ENCODE results near the gene PRR19. TPM values are rescaled to one million over a fixed set of nuclear protein-coding genes. Genes with fewer than 3 reads are reported as not detected.

PRR19 gene
- total and polyA plus RNA-seq, 7 experiments from 2014 or later: 0.32 to 0.68 (median 0.44) TPM; not detected in 1

DNA sequence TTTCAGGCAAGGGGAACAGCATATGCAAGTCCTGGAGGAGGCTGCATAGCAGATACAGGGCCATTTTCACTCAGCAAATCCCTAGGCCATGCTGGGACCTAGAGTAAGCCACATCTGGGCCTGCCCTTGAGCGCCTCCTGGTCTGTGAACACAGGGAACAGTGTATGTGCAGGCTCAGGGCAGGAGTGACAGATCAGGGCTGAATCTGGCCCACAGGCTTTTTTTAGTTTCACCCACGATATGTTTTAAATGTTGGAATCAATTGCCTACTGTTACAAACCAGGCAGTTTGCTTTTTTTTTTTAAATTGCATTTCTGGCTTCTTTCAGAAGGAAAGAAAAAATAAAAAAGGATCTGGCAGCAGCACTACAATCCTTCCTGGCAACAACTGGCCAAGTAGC lies 9.7 kb downstream of the PRR19 start:
- no peak overlapping the region for H3K27ac ChIP-seq (ENCODE audit: low read depth, low read length)
- H3K4me3 Mint-ChIP-seq: peak overlapping the region in 1 of 10 donors; percentile 38
- H3K27me3 Mint-ChIP-seq: peaks cover 26 to 44% (median 38%) of the 10 kb centered on the region in 5 donors
- peaks cover 0 to 3% (median 0%) of the 10 kb centered on the region in 11 donors for H3K9me3 Mint-ChIP-seq
- peaks cover 11 to 17% of the 10 kb centered on the region in 2 donors for H3K27me3 ChIP-seq (ENCODE audit: control insufficient read depth in 2 of 2, insufficient read depth in 2 of 2, low read length in 2 of 2)
- ATAC-seq (no peak), DNase-seq (no peak)
- H3K4me3 ChIP-seq (ENCODE audit: low read length): no peak overlapping the region
- intact Hi-C loops (cut with micrococcal nuclease): no loop called here
- ChIA-PET CTCF (interaction anchor here (0.6 kb wide), 1 partner anchor 790 kb away, joined by 4 read pairs; no protein-coding TSS in a partner anchor), POLR2A (no interaction called here)
- no peak overlapping the region for H3K27ac Mint-ChIP-seq
- H3K36me3 ChIP-seq (ENCODE audit: control insufficient read depth in 2 of 3, insufficient read depth in 3 of 3, low read length in 3 of 3): no peaks in the 10 kb centered on the region
- H3K9me3 ChIP-seq (ENCODE audit: control insufficient read depth in 2 of 3, low read length in 3 of 3): no peaks in the 10 kb centered on the region
- H3K4me1 ChIP-seq (ENCODE audit: control insufficient read depth in 2 of 2, insufficient read depth in 2 of 2, low read length in 2 of 2): no peaks in the 10 kb centered on the region
- H3K4me1 Mint-ChIP-seq: peaks cover 0 to 22% (median 13%) of the 10 kb centered on the region in 7 donors
- H3K36me3 Mint-ChIP-seq: no peaks in the 10 kb centered on the region

DNA sequence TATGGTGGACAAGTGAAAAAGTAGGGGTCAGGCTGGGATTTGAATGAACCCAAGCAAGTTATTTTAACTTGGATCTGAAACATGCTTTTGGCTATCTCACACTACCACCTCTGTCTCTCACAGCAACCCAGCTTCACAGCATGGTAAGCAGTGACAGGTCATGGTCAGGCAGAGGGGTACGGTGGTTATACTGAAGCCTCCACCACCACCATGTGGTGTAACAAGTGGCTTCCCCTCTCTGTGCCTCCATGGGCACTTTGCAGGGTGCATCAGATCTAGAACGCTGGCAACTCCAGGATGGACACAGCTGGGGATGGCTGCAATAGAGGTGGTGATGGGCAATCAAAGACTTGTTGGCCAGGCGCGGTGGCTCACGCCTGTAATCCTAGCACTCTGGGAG lies 10.4 kb downstream of the PRR19 start:
- H3K27me3 Mint-ChIP-seq: peaks cover 26 to 49% (median 38%) of the 10 kb centered on the region in 5 donors
- no peak overlapping the region for H3K27ac ChIP-seq (ENCODE audit: low read depth, low read length)
- no peaks in the 10 kb centered on the region for H3K4me1 ChIP-seq (ENCODE audit: control insufficient read depth in 2 of 2, insufficient read depth in 2 of 2, low read length in 2 of 2)
- peak overlapping the region in 9 of 10 donors; percentile 38 to 80 (median 67) for H3K4me3 Mint-ChIP-seq
- peaks cover 0 to 5% (median 0%) of the 10 kb centered on the region in 11 donors for H3K9me3 Mint-ChIP-seq
- ATAC-seq: no peak
- H3K4me1 Mint-ChIP-seq: peaks cover 6 to 30% (median 17%) of the 10 kb centered on the region in 7 donors
- H3K27ac Mint-ChIP-seq: no peak overlapping the region
- no peaks in the 10 kb centered on the region for H3K36me3 ChIP-seq (ENCODE audit: control insufficient read depth in 2 of 3, insufficient read depth in 3 of 3, low read length in 3 of 3)
- H3K27me3 ChIP-seq (ENCODE audit: control insufficient read depth in 2 of 2, insufficient read depth in 2 of 2, low read length in 2 of 2): peaks cover 11 to 17% of the 10 kb centered on the region in 2 donors
- POLR2A ChIA-PET: no interaction called here
- CTCF ChIA-PET: interaction anchor here (0.6 kb wide), 1 partner anchor 791 kb away, joined by 4 read pairs; no protein-coding TSS in a partner anchor
- DNase-seq: no peak
- H3K4me3 ChIP-seq (ENCODE audit: low read length): no peak overlapping the region
- intact Hi-C loops (cut with micrococcal nuclease): no loop called here
- no peaks in the 10 kb centered on the region for H3K36me3 Mint-ChIP-seq
- H3K9me3 ChIP-seq (ENCODE audit: control insufficient read depth in 2 of 3, low read length in 3 of 3): no peaks in the 10 kb centered on the region

DNA sequence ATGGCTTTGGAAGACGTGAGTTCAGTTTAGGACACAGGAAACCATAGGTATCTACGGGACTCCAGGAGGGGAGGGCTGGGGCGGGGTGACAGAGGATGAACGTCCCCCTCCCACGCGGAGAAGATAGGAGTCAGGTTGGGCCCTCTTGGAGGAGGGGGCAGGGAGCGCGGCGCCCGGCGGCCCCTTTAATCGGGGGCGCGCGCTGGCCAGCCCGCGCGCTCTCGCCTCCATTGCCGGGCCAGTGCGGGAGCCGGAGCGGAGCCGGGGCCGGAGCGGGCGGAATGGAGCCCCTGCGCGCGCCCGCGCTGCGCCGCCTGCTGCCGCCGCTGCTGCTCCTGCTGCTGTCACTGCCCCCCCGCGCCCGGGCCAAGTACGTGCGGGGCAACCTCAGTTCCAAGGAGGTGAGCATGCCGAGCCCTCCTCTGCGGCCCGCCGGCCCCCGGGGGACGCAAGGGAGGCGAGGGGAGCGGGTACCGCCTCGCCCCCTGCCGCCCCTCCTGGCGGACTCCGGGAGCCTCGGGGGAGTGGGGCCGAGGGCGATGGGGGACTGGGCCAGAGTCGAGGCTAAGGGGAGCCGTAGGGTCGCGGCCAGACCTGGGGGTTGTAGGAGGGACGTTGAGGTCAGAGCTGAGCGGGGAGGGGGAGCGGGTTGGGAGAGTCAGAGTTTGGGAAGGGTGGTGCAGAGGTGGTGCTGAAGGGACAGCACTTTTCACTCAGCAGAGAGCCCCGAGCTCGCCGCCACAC lies 11.3 kb downstream of the PRR19 start, which contains the start of gene TMEM145:
Gene TMEM145 (plus strand): TSS at position 214 of the 744 bp plus-strand sequence. CDS start 68 bp downstream, at position 282.
- Histone ChIP-seq H3K27me3 (ENCODE audit: control insufficient read depth in 2 of 2, insufficient read depth in 2 of 2, low read length in 2 of 2) (peaks cover 11 to 17% of the 10 kb centered on the region in 2 donors), H3K27ac (ENCODE audit: low read depth, low read length) (no peak within 1 kb of the TSS), H3K4me1 (ENCODE audit: control insufficient read depth in 2 of 2, insufficient read depth in 2 of 2, low read length in 2 of 2) (no peaks in the 10 kb centered on the region), H3K9me3 (ENCODE audit: control insufficient read depth in 2 of 3, low read length in 3 of 3) (no peaks in the 10 kb centered on the region), H3K4me3 (ENCODE audit: low read length) (no peak within 1 kb of the TSS), H3K36me3 (ENCODE audit: control insufficient read depth in 2 of 3, insufficient read depth in 3 of 3, low read length in 3 of 3) (no peaks in the 10 kb centered on the region)
- peak in 7 of 9 donors; percentile 14 to 62 (median 31) for DNase-seq
- Mint-ChIP-seq H3K9me3 (peaks cover 0 to 5% (median 0%) of the 10 kb centered on the region in 11 donors), H3K36me3 (no peaks in the 10 kb centered on the region), H3K4me3 (peak within 1 kb of the TSS; percentile 42 to 80 (median 70)), H3K27me3 (peaks cover 26 to 49% (median 38%) of the 10 kb centered on the region in 5 donors), H3K4me1 (peaks cover 6 to 32% (median 17%) of the 10 kb centered on the region in 7 donors), H3K27ac (no peak within 1 kb of the TSS)
- POLR2A ChIA-PET: no interaction called here
- CTCF ChIA-PET: no interaction called here
- intact Hi-C loops (cut with micrococcal nuclease): loop anchor here in 1 of 2 donors (1.0 kb wide), 1 partner anchor 12 kb away; the partner anchor contains the start of gene MEGF8
- ATAC-seq: peak; percentile 77

DNA sequence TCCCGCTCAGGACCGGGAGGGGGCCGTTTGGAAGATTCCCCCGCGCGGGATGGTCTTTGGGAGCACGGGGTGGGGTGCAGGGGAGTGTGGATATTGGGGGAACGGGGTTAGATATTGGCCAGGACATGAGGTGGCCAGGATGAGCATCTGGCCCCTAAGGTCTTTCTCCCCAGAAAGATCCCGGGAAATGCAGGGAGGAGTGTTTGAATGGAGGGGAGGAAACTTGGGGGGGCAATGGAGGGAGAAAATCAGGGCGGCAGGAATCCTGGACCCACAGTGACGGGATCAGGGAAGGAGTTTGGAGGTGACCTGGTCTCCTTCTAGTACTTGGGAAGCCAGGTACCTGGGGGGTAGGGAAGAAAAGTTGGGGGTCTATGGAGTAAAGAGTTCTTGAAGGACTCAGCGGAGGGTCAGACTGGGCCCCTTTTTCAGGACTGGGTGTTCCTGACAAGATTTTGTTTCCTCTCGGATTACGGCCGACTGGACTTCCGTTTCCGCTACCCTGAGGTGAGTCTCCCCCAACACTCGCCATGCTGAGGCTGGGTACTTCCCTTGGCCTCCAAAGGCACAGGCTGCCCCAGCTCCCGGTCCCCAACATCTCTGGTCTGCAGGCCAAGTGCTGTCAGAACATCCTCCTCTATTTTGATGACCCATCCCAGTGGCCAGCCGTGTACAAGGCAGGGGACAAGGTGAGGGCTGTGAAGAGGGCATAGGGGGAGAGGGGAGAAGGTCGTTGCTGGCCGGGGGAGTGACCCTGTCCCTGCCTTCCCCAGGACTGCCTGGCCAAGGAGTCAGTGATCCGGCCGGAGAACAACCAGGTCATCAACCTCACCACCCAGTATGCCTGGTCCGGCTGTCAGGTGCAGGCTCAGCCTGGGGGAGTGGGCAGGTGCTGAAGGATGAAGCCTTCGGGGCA lies 12.2 kb downstream of the PRR19 start:
- Histone ChIP-seq H3K9me3 (ENCODE audit: control insufficient read depth in 2 of 3, low read length in 3 of 3) (no peaks in the 10 kb centered on the region), H3K4me3 (ENCODE audit: low read length) (no peak overlapping the region), H3K27ac (ENCODE audit: low read depth, low read length) (no peak overlapping the region), H3K36me3 (ENCODE audit: control insufficient read depth in 2 of 3, insufficient read depth in 3 of 3, low read length in 3 of 3) (no peaks in the 10 kb centered on the region), H3K4me1 (ENCODE audit: control insufficient read depth in 2 of 2, insufficient read depth in 2 of 2, low read length in 2 of 2) (no peaks in the 10 kb centered on the region), H3K27me3 (ENCODE audit: control insufficient read depth in 2 of 2, insufficient read depth in 2 of 2, low read length in 2 of 2) (peaks cover 11 to 17% of the 10 kb centered on the region in 2 donors)
- peaks cover 6 to 32% (median 17%) of the 10 kb centered on the region in 7 donors for H3K4me1 Mint-ChIP-seq
- peaks cover 26 to 51% (median 38%) of the 10 kb centered on the region in 5 donors for H3K27me3 Mint-ChIP-seq
- ChIA-PET POLR2A (no interaction called here), CTCF (no interaction called here)
- H3K27ac Mint-ChIP-seq: no peak overlapping the region
- intact Hi-C loops (cut with micrococcal nuclease): loop anchor here in 1 of 2 donors (1.0 kb wide), 1 partner anchor 11 kb away; the partner anchor contains the start of gene MEGF8
- H3K4me3 Mint-ChIP-seq: peak overlapping the region; percentile 42 to 80 (median 66)
- ATAC-seq (no peak), DNase-seq (no peak)
- H3K9me3 Mint-ChIP-seq: peaks cover 0 to 5% (median 0%) of the 10 kb centered on the region in 11 donors
- no peaks in the 10 kb centered on the region for H3K36me3 Mint-ChIP-seq

DNA sequence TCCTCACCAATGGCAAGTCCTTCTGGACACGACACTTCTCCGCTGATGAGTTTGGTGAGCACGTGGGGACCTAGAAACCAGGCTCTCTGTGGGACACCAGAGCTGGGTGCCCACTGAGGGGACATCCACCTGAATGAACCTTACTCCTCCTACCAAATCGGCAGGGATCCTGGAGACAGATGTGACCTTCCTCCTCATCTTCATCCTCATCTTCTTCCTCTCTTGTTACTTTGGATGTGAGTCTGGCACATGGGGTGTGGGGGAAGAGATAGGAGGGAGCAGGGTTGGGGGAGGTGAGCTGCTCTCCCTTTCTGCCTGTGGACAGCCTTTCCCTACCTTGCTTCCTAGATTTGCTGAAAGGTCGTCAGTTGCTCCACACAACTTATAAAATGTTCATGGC lies 13.1 kb downstream of the PRR19 start:
- Mint-ChIP-seq H3K36me3 (no peaks in the 10 kb centered on the region), H3K4me3 (peak overlapping the region in 3 of 10 donors; percentile 9 to 25 (median 13)), H3K4me1 (peaks cover 6 to 32% (median 17%) of the 10 kb centered on the region in 7 donors), H3K27ac (no peak overlapping the region), H3K9me3 (peaks cover 0 to 5% (median 0%) of the 10 kb centered on the region in 11 donors), H3K27me3 (peaks cover 26 to 52% (median 38%) of the 10 kb centered on the region in 5 donors)
- DNase-seq: no peak
- no peak overlapping the region for H3K27ac ChIP-seq (ENCODE audit: low read depth, low read length)
- ChIA-PET CTCF (no interaction called here), POLR2A (no interaction called here)
- no peaks in the 10 kb centered on the region for H3K36me3 ChIP-seq (ENCODE audit: control insufficient read depth in 2 of 3, insufficient read depth in 3 of 3, low read length in 3 of 3)
- no peak for ATAC-seq
- intact Hi-C loops (cut with micrococcal nuclease): no loop called here
- no peaks in the 10 kb centered on the region for H3K4me1 ChIP-seq (ENCODE audit: control insufficient read depth in 2 of 2, insufficient read depth in 2 of 2, low read length in 2 of 2)
- no peak overlapping the region for H3K4me3 ChIP-seq (ENCODE audit: low read length)
- H3K27me3 ChIP-seq (ENCODE audit: control insufficient read depth in 2 of 2, insufficient read depth in 2 of 2, low read length in 2 of 2): peaks cover 11 to 17% of the 10 kb centered on the region in 2 donors
- H3K9me3 ChIP-seq (ENCODE audit: control insufficient read depth in 2 of 3, low read length in 3 of 3): no peaks in the 10 kb centered on the region
